HG03558 (cell line): ENCODE results near the gene KCNIP4.

Experiments used
- ATAC-seq: cut with Tn5 transposase; IDR thresholded peaks from one replicate; pipeline ENCODE4 v1.9.1; 2021; ENCODE audit warnings: moderate number of reproducible peaks; ENCODE audit not compliant: unreplicated experiment; ENCODE audit errors: extremely low read depth

The KCNIP4 gene

GRCh38 chr4:21858971-21859370 is 89.6 kb downstream of the KCNIP4 start:
- ATAC-seq = no peak

- no peak for ATAC-seq
These were observed 91.8 kb downstream of the KCNIP4 start for GRCh38 chr4:21856754-21857153.

- ATAC-seq = no peak
These were observed 92.3 kb downstream of the KCNIP4 start for GRCh38 chr4:21856301-21856700.

GRCh38 chr4:21849077-21849476 is 99.5 kb downstream of the KCNIP4 start:
- ATAC-seq = no peak

- no peak for ATAC-seq
These were observed 100.6 kb downstream of the KCNIP4 start for GRCh38 chr4:21848021-21848420.

- ATAC-seq = no peak
These were observed 102.9 kb downstream of the KCNIP4 start for GRCh38 chr4:21845663-21846062.

- ATAC-seq = no peak
These were observed 112.9 kb downstream of the KCNIP4 start for GRCh38 chr4:21835712-21836111.

GRCh38 chr4:21830272-21830671 is 118.3 kb downstream of the KCNIP4 start:
- ATAC-seq = no peak

GRCh38 chr4:21827575-21827974 is 121.0 kb downstream of the KCNIP4 start:
- no peak for ATAC-seq

GRCh38 chr4:21826071-21826470 is 122.5 kb downstream of the KCNIP4 start:
- ATAC-seq = no peak

- ATAC-seq = no peak
These were observed 129.5 kb downstream of the KCNIP4 start for GRCh38 chr4:21819086-21819485.

- no peak for ATAC-seq
These were observed 132.8 kb downstream of the KCNIP4 start for GRCh38 chr4:21815651-21816377.

GRCh38 chr4:21811565-21811964 is 137.0 kb downstream of the KCNIP4 start:
- ATAC-seq = no peak

GRCh38 chr4:21806991-21807390 is 141.6 kb downstream of the KCNIP4 start:
- no peak for ATAC-seq

- ATAC-seq = no peak
These were observed 146.2 kb downstream of the KCNIP4 start for GRCh38 chr4:21802406-21802805.

GRCh38 chr4:21801661-21802385 is 146.7 kb downstream of the KCNIP4 start:
- no peak for ATAC-seq

- ATAC-seq = no peak
These were observed 153.5 kb downstream of the KCNIP4 start for GRCh38 chr4:21795091-21795490.

GRCh38 chr4:21792736-21793135 is 155.8 kb downstream of the KCNIP4 start:
- no peak for ATAC-seq

GRCh38 chr4:21790438-21791029 is 158.0 kb downstream of the KCNIP4 start:
- ATAC-seq = no peak

GRCh38 chr4:21780148-21780547 is 168.4 kb downstream of the KCNIP4 start:
- no peak for ATAC-seq

- no peak for ATAC-seq
These were observed 169.9 kb downstream of the KCNIP4 start for GRCh38 chr4:21778702-21779101.
